ENCODE data around the gene FGD3.
A peak's percentile ranks its signal among the peaks of the same experiment; 100 is the strongest.
"Not testable (repeated sequence)": the region's sequence is repeated elsewhere in the genome, so short reads cannot be mapped to it uniquely, and the experiment has no call there.

FGD3 gene

GRCh38 chr9:92947268-92948037 is at the start of gene FGD3:
TSS of gene FGD3 (plus strand) at chr9:92947523. CDS start at chr9:92976257, 28,734 bp downstream.
- DNase-seq = peak; percentile 49

- not testable (repeated sequence) for DNase-seq
These were observed 42.2 kb upstream of the FGD3 start for GRCh38 chr9:92905137-92905536.

GRCh38 chr9:92911511-92912475 is 35.5 kb upstream of the FGD3 start:
- DNase-seq = no peak

- no peak for DNase-seq
These were observed 30.0 kb upstream of the FGD3 start for GRCh38 chr9:92917176-92917800.

GRCh38 chr9:92920437-92920836 is 26.9 kb upstream of the FGD3 start:
- DNase-seq = no peak

GRCh38 chr9:92931606-92932005 is 15.7 kb upstream of the FGD3 start:
- no peak for DNase-seq

- DNase-seq = no peak
These were observed 13.0 kb upstream of the FGD3 start for GRCh38 chr9:92934321-92934720.

GRCh38 chr9:92938025-92938424 is 9.3 kb upstream of the FGD3 start:
- DNase-seq = no peak

GRCh38 chr9:92941861-92942260 is 5.5 kb upstream of the FGD3 start:
- DNase-seq = no peak

- no peak for DNase-seq
These were observed 4.4 kb upstream of the FGD3 start for GRCh38 chr9:92942688-92943616.

- DNase-seq = no peak
These were observed 2.4 kb upstream of the FGD3 start for GRCh38 chr9:92944921-92945320.

GRCh38 chr9:92945796-92946195 is 1.5 kb upstream of the FGD3 start:
- DNase-seq = no peak

- DNase-seq = no peak
These were observed 763 bp downstream of the FGD3 start for GRCh38 chr9:92948038-92948534.

GRCh38 chr9:92948632-92949031 is 1.3 kb downstream of the FGD3 start:
- DNase-seq = no peak

GRCh38 chr9:92949266-92949982 is 2.1 kb downstream of the FGD3 start:
- DNase-seq = no peak

- DNase-seq = no peak
These were observed 3.1 kb downstream of the FGD3 start for GRCh38 chr9:92950359-92950955.

- DNase-seq = no peak
These were observed 5.7 kb downstream of the FGD3 start for GRCh38 chr9:92952906-92953610.

GRCh38 chr9:92954049-92954861 is 6.9 kb downstream of the FGD3 start:
- peak; percentile 85 for DNase-seq

- DNase-seq = no peak
These were observed 7.6 kb downstream of the FGD3 start for GRCh38 chr9:92954886-92955285.
